HEK293 (cell line): ENCODE data around the gene MTMR3.
A peak's percentile ranks its signal among the peaks of the same experiment; 100 is the strongest.

ENCODE experiments used
- CTCF ChIA-PET: fragments of 350-600 bp; formaldehyde crosslinking; extraction: SDS; loops from one replicate; lab custom pipeline; 2021; ENCODE audit warnings: antibody characterized with exemption; lab: Yijun Ruan, JAX
- POLR2A ChIA-PET: fragments of 300-600 bp; formaldehyde crosslinking; extraction: SDS; loops from one replicate; lab custom pipeline; 2020; ENCODE audit warnings: antibody characterized with exemption, inconsistent platforms; lab: Yijun Ruan, JAX
- H3K27ac ChIP-seq: fragments of 200-500 bp; sonication (Bioruptor generic); 2 replicates; pipeline ENCODE4 v1.5.1; 2014; ENCODE audit warnings: low read depth, low read length, control low read depth, inconsistent platforms; ENCODE audit errors: extremely low read depth
- H3K36me3 ChIP-seq, 2 experiments: fragments of 200-500 bp in 1 of 2; sonication (Bioruptor generic) in 1 of 2; 1 replicate in 1 of 2; 2 replicates in 1 of 2; pipeline ENCODE4 v1.5.1; 2014 to 2017; ENCODE audit warnings: inconsistent platforms in 2 of 2, low read length in 2 of 2; ENCODE audit not compliant: control insufficient read depth in 2 of 2, insufficient read depth in 1 of 2
- H3K4me1 ChIP-seq: fragments of 200-500 bp; sonication (Bioruptor generic); 2 replicates; pipeline ENCODE4 v1.5.1; 2014; ENCODE audit warnings: mild to moderate bottlenecking, low read length, inconsistent platforms; ENCODE audit not compliant: control insufficient read depth, insufficient read depth
- H3K4me3 ChIP-seq: 2 replicates; pipeline ENCODE4 v1.5.1; 2011; ENCODE audit warnings: low read depth, mild to moderate bottlenecking, control low read depth, low read length, moderate library complexity
- H3K9me3 ChIP-seq: fragments of 200-500 bp; sonication (Bioruptor generic); 2 replicates; pipeline ENCODE4 v1.5.1; 2014; ENCODE audit warnings: low read depth, low read length, inconsistent platforms; ENCODE audit not compliant: control insufficient read depth, insufficient read depth
- BCL11A ChIP-seq: fragments of 450-650 bp; formaldehyde crosslinking; IDR thresholded peaks from 2 replicates; pipeline ENCODE4 v1.5.1; 2016; ENCODE audit warnings: low read depth, missing biosample characterization, missing genetic modification characterization
- KLF10 ChIP-seq: fragments of 450-650 bp; IDR thresholded peaks from 2 replicates; pipeline ENCODE4 v1.5.1; 2018; ENCODE audit warnings: missing biosample characterization, mild to moderate bottlenecking, missing genetic modification characterization
- KLF8 ChIP-seq: fragments of 450-650 bp; formaldehyde crosslinking; IDR thresholded peaks from 2 replicates; pipeline ENCODE4 v1.5.1; 2016; ENCODE audit warnings: missing biosample characterization, missing genetic modification characterization
- PRDM1 ChIP-seq: fragments of 450-650 bp; formaldehyde crosslinking; IDR thresholded peaks from 2 replicates; pipeline ENCODE4; 2016; ENCODE audit warnings: missing biosample characterization, missing genetic modification characterization
- SP3 ChIP-seq: fragments of 450-650 bp; formaldehyde crosslinking; IDR thresholded peaks from 2 replicates; pipeline ENCODE4 v1.5.1; 2016; ENCODE audit warnings: missing biosample characterization, missing genetic modification characterization
- ZBTB1 ChIP-seq: fragments of 450-650 bp; formaldehyde crosslinking; IDR thresholded peaks from 2 replicates; pipeline ENCODE4 v1.5.1; 2016; ENCODE audit warnings: missing biosample characterization, missing genetic modification characterization
- ZFHX2 ChIP-seq: fragments of 450-650 bp; formaldehyde crosslinking; conservative IDR thresholded peaks from 2 replicates; pipeline ENCODE4 v1.5.1; 2016; ENCODE audit warnings: missing biosample characterization, missing genetic modification characterization
- ZNF221 ChIP-seq: fragments of 450-650 bp; formaldehyde crosslinking; IDR thresholded peaks from 2 replicates; pipeline ENCODE4 v1.5.1; 2017; ENCODE audit warnings: missing biosample characterization, missing genetic modification characterization, borderline replicate concordance
- ZNF311 ChIP-seq: fragments of 450-650 bp; formaldehyde crosslinking; IDR thresholded peaks from 2 replicates; pipeline ENCODE4 v1.5.1; 2017; ENCODE audit warnings: missing biosample characterization, missing genetic modification characterization, borderline replicate concordance
- ZNF335 ChIP-seq: fragments of 450-650 bp; formaldehyde crosslinking; conservative IDR thresholded peaks from 2 replicates; pipeline ENCODE4 v1.5.1; 2016; ENCODE audit warnings: missing biosample characterization, missing genetic modification characterization
- ZNF394 ChIP-seq: fragments of 450-650 bp; formaldehyde crosslinking; IDR thresholded peaks from 2 replicates; pipeline ENCODE4 v1.5.1; 2016; ENCODE audit warnings: missing biosample characterization, missing genetic modification characterization, mild to moderate bottlenecking, moderate library complexity, borderline replicate concordance
- ZNF433 ChIP-seq: fragments of 450-650 bp; formaldehyde crosslinking; IDR thresholded peaks from 2 replicates; pipeline ENCODE4 v1.5.1; 2016; ENCODE audit warnings: missing biosample characterization, missing genetic modification characterization, low read depth
- ZNF501 ChIP-seq: fragments of 450-650 bp; formaldehyde crosslinking; IDR thresholded peaks from 2 replicates; pipeline ENCODE4 v1.5.1; 2016; ENCODE audit warnings: missing biosample characterization, missing genetic modification characterization
- ZNF549 ChIP-seq: fragments of 450-650 bp; IDR thresholded peaks from 2 replicates; pipeline ENCODE4 v1.5.1; 2018; ENCODE audit warnings: missing biosample characterization, missing genetic modification characterization, mild to moderate bottlenecking, inconsistent platforms, moderate library complexity
- ZNF600 ChIP-seq: fragments of 450-650 bp; formaldehyde crosslinking; IDR thresholded peaks from 2 replicates; pipeline ENCODE4 v1.5.1; 2016; ENCODE audit warnings: missing biosample characterization, missing genetic modification characterization
- ZNF623 ChIP-seq: fragments of 450-650 bp; formaldehyde crosslinking; IDR thresholded peaks from 2 replicates; pipeline ENCODE4 v1.5.1; 2016; ENCODE audit warnings: missing biosample characterization, missing genetic modification characterization
- ZNF629 ChIP-seq: fragments of 450-650 bp; formaldehyde crosslinking; IDR thresholded peaks from 2 replicates; pipeline ENCODE4 v1.5.1; 2017; ENCODE audit warnings: missing biosample characterization, missing genetic modification characterization
- ZNF660 ChIP-seq: fragments of 450-650 bp; IDR thresholded peaks from 2 replicates; pipeline ENCODE4 v1.5.1; 2018; ENCODE audit warnings: missing biosample characterization, mild to moderate bottlenecking, missing genetic modification characterization
- ZNF664 ChIP-seq: fragments of 450-650 bp; formaldehyde crosslinking; IDR thresholded peaks from 2 replicates; pipeline ENCODE4 v1.5.1; 2016; ENCODE audit warnings: missing biosample characterization, missing genetic modification characterization
- ZNF701 ChIP-seq: fragments of 450-650 bp; formaldehyde crosslinking; IDR thresholded peaks from 2 replicates; pipeline ENCODE4 v1.5.1; 2016; ENCODE audit warnings: missing biosample characterization, missing genetic modification characterization
- ZNF830 ChIP-seq: fragments of 450-650 bp; IDR thresholded peaks from 2 replicates; pipeline ENCODE4 v1.5.0; 2018; ENCODE audit warnings: missing biosample characterization, missing genetic modification characterization, low read depth, mild to moderate bottlenecking, moderate library complexity
- TF ChIP-seq, protein P1 (sequence below): fragments of 450-650 bp; formaldehyde crosslinking; IDR thresholded peaks from 2 replicates; pipeline ENCODE4 v1.5.1; 2016; ENCODE audit warnings: missing biosample characterization, missing genetic modification characterization
- TF ChIP-seq, protein P2 (sequence below): fragments of 450-650 bp; formaldehyde crosslinking; IDR thresholded peaks from 2 replicates; pipeline ENCODE4 v1.5.1; 2016; ENCODE audit warnings: missing biosample characterization, missing genetic modification characterization
- TF ChIP-seq, protein P3 (sequence below): fragments of 450-650 bp; formaldehyde crosslinking; IDR thresholded peaks from 2 replicates; pipeline ENCODE4 v1.5.1; 2017; ENCODE audit warnings: missing biosample characterization, missing genetic modification characterization
- TF ChIP-seq, protein P4 (sequence below): fragments of 450-650 bp; formaldehyde crosslinking; IDR thresholded peaks from 2 replicates; pipeline ENCODE4 v1.5.1; 2016; ENCODE audit warnings: missing biosample characterization, missing genetic modification characterization, low read depth
- TF ChIP-seq, protein P5 (sequence below): fragments of 450-650 bp; formaldehyde crosslinking; IDR thresholded peaks from 2 replicates; pipeline ENCODE4 v1.5.1; 2016; ENCODE audit warnings: missing biosample characterization, missing genetic modification characterization

MTMR3 gene

DNA sequence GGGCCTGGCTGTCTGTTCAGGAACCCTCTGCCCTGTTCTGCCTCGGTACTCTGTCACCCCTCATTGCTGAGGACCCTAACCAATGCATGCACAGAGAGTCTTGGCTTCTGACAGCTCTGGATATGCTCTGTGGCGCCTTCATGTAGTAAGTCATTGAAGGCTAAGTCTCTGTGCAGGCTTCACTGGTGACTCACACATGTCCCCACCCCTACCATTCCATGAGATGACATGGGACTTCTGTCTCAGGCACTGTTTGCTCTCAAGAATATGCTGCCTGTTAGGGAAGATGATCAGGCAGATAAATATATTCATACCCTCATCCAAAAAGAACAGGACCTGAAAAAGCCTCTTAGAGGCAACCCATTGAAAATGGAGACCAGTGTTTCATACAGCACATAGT, 153.7 kb downstream of the MTMR3 start:
- Histone ChIP-seq H3K4me3 (no peak overlapping the region), H3K36me3 (no peaks in the 10 kb centered on the region), H3K27ac (no peak overlapping the region), H3K4me1 (no peaks in the 10 kb centered on the region; the same call in 1 of the 2 replicates), H3K9me3 (no peaks in the 10 kb centered on the region)
- peak; percentile 38; the same call in 1 of the 2 replicates for TF ChIP-seq KLF8
- 0 out of 2 replicates have a peak, but pooled peaks have one; percentile 41 for TF ChIP-seq ZNF600
- peak; percentile 52; the same call in 1 of the 2 replicates for TF ChIP-seq ZNF660 (tag by site-specific recombination)
- TF ChIP-seq ZNF433, result no peak
- TF ChIP-seq ZNF394 (tag by site-specific recombination), result no peak
- TF ChIP-seq ZNF221, result no peak
- no peak for TF ChIP-seq ZNF664 (tag by site-specific recombination)
- ChIA-PET POLR2A (interaction anchor here (0.6 kb wide), 1 partner anchor 263 kb away, joined by 4 read pairs; no protein-coding TSS in a partner anchor), CTCF (interaction anchor here (1.0 kb wide), 1 partner anchor 31 kb away, joined by 6 read pairs; no protein-coding TSS in a partner anchor)

DNA sequence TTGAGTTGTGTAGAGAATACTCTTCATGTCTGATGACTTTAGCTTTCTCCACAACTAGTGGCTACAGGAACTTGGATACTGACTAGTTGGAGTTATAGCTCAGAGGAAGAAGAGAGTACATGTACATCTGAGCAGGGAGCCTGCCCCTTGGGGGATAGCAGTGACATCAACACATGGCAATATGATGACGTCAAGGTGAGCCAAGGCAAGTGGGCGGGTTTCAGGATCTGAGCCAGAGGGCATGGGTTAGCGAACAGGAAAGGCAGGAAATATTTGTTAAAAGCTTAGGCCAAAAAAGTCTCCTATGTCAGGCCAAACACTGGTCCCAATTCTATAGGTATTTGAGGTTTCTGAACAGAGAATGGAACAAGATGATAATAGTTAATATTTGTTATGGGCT, 155.2 kb downstream of the MTMR3 start:
- Histone ChIP-seq H3K27ac (no peak overlapping the region), H3K4me1 (peaks cover 3% of the 10 kb centered on the region), H3K9me3 (no peaks in the 10 kb centered on the region), H3K4me3 (no peak overlapping the region), H3K36me3 (no peaks in the 10 kb centered on the region)
- POLR2A ChIA-PET, result interaction anchor here (1.3 kb wide), 1 partner anchor 10 kb away, joined by 5 read pairs; no protein-coding TSS in a partner anchor
- CTCF ChIA-PET, result interaction anchor here (0.5 to 1.2 kb wide), 4 partner anchors 31 to 885 kb away, joined by 3 to 4 read pairs (median 4); no protein-coding TSS in a partner anchor
- no peak for TF ChIP-seq ZNF549 (tag by site-specific recombination)
- TF ChIP-seq, protein P1, sequence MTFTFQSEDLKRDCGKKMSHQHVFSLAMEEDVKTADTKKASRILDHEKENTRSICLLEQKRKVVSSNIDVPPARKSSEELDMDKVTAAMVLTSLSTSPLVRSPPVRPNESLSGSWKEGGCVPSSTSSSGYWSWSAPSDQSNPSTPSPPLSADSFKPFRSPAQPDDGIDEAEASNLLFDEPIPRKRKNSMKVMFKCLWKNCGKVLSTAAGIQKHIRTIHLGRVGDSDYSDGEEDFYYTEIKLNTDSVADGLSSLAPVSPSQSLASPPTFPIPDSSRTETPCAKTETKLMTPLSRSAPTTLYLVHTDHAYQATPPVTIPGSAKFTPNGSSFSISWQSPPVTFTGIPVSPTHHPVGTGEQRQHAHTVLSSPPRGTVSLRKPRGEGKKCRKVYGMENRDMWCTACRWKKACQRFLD (tag by site-specific recombination), result no peak
- TF ChIP-seq ZNF623 (tag by site-specific recombination), result no peak
- no peak for TF ChIP-seq ZNF501 (tag by site-specific recombination)
- TF ChIP-seq SP3 (tag by site-specific recombination), result peak; percentile 48
- TF ChIP-seq, protein P2, sequence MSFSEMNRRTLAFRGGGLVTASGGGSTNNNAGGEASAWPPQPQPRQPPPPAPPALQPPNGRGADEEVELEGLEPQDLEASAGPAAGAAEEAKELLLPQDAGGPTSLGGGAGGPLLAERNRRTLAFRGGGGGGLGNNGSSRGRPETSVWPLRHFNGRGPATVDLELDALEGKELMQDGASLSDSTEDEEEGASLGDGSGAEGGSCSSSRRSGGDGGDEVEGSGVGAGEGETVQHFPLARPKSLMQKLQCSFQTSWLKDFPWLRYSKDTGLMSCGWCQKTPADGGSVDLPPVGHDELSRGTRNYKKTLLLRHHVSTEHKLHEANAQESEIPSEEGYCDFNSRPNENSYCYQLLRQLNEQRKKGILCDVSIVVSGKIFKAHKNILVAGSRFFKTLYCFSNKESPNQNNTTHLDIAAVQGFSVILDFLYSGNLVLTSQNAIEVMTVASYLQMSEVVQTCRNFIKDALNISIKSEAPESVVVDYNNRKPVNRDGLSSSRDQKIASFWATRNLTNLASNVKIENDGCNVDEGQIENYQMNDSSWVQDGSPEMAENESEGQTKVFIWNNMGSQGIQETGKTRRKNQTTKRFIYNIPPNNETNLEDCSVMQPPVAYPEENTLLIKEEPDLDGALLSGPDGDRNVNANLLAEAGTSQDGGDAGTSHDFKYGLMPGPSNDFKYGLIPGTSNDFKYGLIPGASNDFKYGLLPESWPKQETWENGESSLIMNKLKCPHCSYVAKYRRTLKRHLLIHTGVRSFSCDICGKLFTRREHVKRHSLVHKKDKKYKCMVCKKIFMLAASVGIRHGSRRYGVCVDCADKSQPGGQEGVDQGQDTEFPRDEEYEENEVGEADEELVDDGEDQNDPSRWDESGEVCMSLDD (tag by site-specific recombination), result peak; percentile 61; the same call in 1 of the 2 replicates
- TF ChIP-seq ZBTB1 (tag by site-specific recombination), result no peak
- no peak for TF ChIP-seq ZNF701 (tag by site-specific recombination)
- no peak for TF ChIP-seq ZNF311 (tag by site-specific recombination)
- no peak for TF ChIP-seq ZNF600
- TF ChIP-seq BCL11A (tag by site-specific recombination), result no peak
- TF ChIP-seq ZFHX2, result peak; percentile 57
- TF ChIP-seq KLF10 (tag by site-specific recombination), result 0 out of 2 replicates have a peak, but pooled peaks have one; percentile 20
- TF ChIP-seq, protein P3, sequence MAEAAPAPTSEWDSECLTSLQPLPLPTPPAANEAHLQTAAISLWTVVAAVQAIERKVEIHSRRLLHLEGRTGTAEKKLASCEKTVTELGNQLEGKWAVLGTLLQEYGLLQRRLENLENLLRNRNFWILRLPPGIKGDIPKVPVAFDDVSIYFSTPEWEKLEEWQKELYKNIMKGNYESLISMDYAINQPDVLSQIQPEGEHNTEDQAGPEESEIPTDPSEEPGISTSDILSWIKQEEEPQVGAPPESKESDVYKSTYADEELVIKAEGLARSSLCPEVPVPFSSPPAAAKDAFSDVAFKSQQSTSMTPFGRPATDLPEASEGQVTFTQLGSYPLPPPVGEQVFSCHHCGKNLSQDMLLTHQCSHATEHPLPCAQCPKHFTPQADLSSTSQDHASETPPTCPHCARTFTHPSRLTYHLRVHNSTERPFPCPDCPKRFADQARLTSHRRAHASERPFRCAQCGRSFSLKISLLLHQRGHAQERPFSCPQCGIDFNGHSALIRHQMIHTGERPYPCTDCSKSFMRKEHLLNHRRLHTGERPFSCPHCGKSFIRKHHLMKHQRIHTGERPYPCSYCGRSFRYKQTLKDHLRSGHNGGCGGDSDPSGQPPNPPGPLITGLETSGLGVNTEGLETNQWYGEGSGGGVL, result no peak
- 0 out of 2 replicates have a peak, but pooled peaks have one; percentile 3 for TF ChIP-seq PRDM1
- TF ChIP-seq ZNF629 (tag by site-specific recombination), result peak; percentile 97
- no peak for TF ChIP-seq ZNF830 (tag by site-specific recombination)
- TF ChIP-seq, protein P4, sequence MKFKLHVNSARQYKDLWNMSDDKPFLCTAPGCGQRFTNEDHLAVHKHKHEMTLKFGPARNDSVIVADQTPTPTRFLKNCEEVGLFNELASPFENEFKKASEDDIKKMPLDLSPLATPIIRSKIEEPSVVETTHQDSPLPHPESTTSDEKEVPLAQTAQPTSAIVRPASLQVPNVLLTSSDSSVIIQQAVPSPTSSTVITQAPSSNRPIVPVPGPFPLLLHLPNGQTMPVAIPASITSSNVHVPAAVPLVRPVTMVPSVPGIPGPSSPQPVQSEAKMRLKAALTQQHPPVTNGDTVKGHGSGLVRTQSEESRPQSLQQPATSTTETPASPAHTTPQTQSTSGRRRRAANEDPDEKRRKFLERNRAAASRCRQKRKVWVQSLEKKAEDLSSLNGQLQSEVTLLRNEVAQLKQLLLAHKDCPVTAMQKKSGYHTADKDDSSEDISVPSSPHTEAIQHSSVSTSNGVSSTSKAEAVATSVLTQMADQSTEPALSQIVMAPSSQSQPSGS, result peak; percentile 97
- no peak for TF ChIP-seq ZNF335 (tag by site-specific recombination)
- no peak for TF ChIP-seq ZNF433
- TF ChIP-seq, protein P5, sequence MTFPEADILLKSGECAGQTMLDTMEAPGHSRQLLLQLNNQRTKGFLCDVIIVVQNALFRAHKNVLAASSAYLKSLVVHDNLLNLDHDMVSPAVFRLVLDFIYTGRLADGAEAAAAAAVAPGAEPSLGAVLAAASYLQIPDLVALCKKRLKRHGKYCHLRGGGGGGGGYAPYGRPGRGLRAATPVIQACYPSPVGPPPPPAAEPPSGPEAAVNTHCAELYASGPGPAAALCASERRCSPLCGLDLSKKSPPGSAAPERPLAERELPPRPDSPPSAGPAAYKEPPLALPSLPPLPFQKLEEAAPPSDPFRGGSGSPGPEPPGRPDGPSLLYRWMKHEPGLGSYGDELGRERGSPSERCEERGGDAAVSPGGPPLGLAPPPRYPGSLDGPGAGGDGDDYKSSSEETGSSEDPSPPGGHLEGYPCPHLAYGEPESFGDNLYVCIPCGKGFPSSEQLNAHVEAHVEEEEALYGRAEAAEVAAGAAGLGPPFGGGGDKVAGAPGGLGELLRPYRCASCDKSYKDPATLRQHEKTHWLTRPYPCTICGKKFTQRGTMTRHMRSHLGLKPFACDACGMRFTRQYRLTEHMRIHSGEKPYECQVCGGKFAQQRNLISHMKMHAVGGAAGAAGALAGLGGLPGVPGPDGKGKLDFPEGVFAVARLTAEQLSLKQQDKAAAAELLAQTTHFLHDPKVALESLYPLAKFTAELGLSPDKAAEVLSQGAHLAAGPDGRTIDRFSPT (tag by site-specific recombination), result no peak
